Caco-2 (cell line): ENCODE data around the gene SHB. TPM values are rescaled to one million over a fixed set of nuclear protein-coding genes. Genes with fewer than 3 reads are reported as not detected.

Experiments used
- BruUV-seq: library from RNA; stranded (reverse); fragments of 400-500 nt; replicated peaks from 2 replicates; lab custom pipeline; 2021; lab: Mats Ljungman, UMichigan
- CTCF ChIA-PET: fragments of 300-600 bp; sonication (Branson Sonifier 250); formaldehyde crosslinking; loops from one replicate; lab custom pipeline; 2022; ENCODE audit warnings: antibody characterized with exemption; lab: Charles Lee
- POLR2A ChIA-PET: fragments of 300-600 bp; sonication (Branson Sonifier 250); formaldehyde crosslinking; loops from one replicate; lab custom pipeline; 2022; ENCODE audit warnings: antibody characterized with exemption; lab: Charles Lee
- DNase-seq, 2 experiments: peaks; one replicate each; pipeline versions ENCODE4 v3.0.0 to v3.0.0-alpha.2; 2020 to 2022
- H3K27me3 ChIP-seq: replicated peaks from 2 replicates; pipeline ENCODE4 v1.6.0; 2011; ENCODE audit warnings: low read length; ENCODE audit not compliant: control insufficient read depth, insufficient read depth
- H3K36me3 ChIP-seq: 2 replicates; pipeline ENCODE4 v1.5.1; 2011; ENCODE audit warnings: low read length; ENCODE audit not compliant: control insufficient read depth, insufficient read depth
- H3K4me1 ChIP-seq: fragments of 250-450 bp; sonication (Bioruptor Pico); 2 replicates; pipeline ENCODE4 v1.5.1; 2020; ENCODE audit warnings: mild to moderate bottlenecking
- H3K4me3 ChIP-seq: 2 replicates; pipeline ENCODE4 v1.5.1; 2011; ENCODE audit warnings: low read depth, mild to moderate bottlenecking, control low read depth, low read length
- H3K9me3 ChIP-seq: fragments of 250-450 bp; sonication (Bioruptor Pico); 2 replicates; pipeline ENCODE4 v1.5.1; 2020; ENCODE audit warnings: mild to moderate bottlenecking, moderate library complexity
- H3K27ac Mint-ChIP-seq: one replicate; pipeline ENCODE4 v1.8.0; 2022; ENCODE audit warnings: mixed read lengths; ENCODE audit not compliant: unreplicated experiment
- H3K27me3 Mint-ChIP-seq: one replicate; pipeline ENCODE4 v1.8.0; 2022; ENCODE audit warnings: mixed read lengths; ENCODE audit not compliant: insufficient read depth, unreplicated experiment
- H3K36me3 Mint-ChIP-seq: one replicate; pipeline ENCODE4 v1.8.0; 2022; ENCODE audit warnings: mild to moderate bottlenecking, mixed read lengths; ENCODE audit not compliant: insufficient read depth, unreplicated experiment
- H3K4me1 Mint-ChIP-seq: one replicate; pipeline ENCODE4 v1.8.0; 2022; ENCODE audit warnings: low read depth, mixed read lengths; ENCODE audit not compliant: unreplicated experiment
- H3K4me3 Mint-ChIP-seq: one replicate; pipeline ENCODE4 v1.8.0; 2022; ENCODE audit warnings: mild to moderate bottlenecking, moderate library complexity, mixed read lengths; ENCODE audit not compliant: unreplicated experiment
- H3K9me3 Mint-ChIP-seq: one replicate; pipeline ENCODE4 v1.8.0; 2022; ENCODE audit warnings: mixed read lengths; ENCODE audit not compliant: unreplicated experiment
- CTCF ChIP-seq, 2 experiments: fragments of 200-600 bp in 1 of 2; IDR thresholded peaks; 1 replicate in 1 of 2; 2 replicates in 1 of 2; pipeline versions ENCODE4 v1.5.1 to v1.8.0; 2011 to 2022; ENCODE audit warnings: antibody characterized with exemption in 1 of 2, control low read depth in 1 of 2, inconsistent platforms in 1 of 2, low read depth in 1 of 2, low read length in 1 of 2, mild to moderate bottlenecking in 1 of 2, moderate library complexity in 1 of 2; ENCODE audit not compliant: insufficient read depth in 1 of 2, severe bottlenecking in 1 of 2, unreplicated experiment in 1 of 2
- intact Hi-C: fragments of 100-400 bp; cut with micrococcal nuclease; formaldehyde crosslinking; loops from one replicate; pipeline ENCODE4 v1.10.0; 2022; ENCODE audit not compliant: unreplicated experiment
- total RNA-seq: library from RNA; stranded (reverse); gene quantifications from 2 replicates; pipeline ENCODE4 v1.2.3, GENCODE V29; 2022

SHB gene
- total RNA-seq, 1 experiment from 2014 or later: 18.3 TPM

- H3K27ac Mint-ChIP-seq: peak overlapping the region; percentile 90
- H3K4me3 ChIP-seq: no peak overlapping the region
Measured at GRCh38 chr9:37965116-37965515, 103.9 kb downstream of the SHB start.

GRCh38 chr9:37964740-37965081 is 104.3 kb downstream of the SHB start:
- no peak overlapping the region for H3K4me3 Mint-ChIP-seq
- peaks cover 65% of the 10 kb centered on the region for H3K4me1 ChIP-seq
- BruUV-seq: no TSS peak
- no peaks in the 10 kb centered on the region for H3K27me3 Mint-ChIP-seq
- POLR2A ChIA-PET: no interaction called here
- H3K9me3 Mint-ChIP-seq: no peaks in the 10 kb centered on the region
- no peak for DNase-seq
- H3K4me1 Mint-ChIP-seq: peaks cover 29% of the 10 kb centered on the region
- peak overlapping the region; percentile 90 for H3K27ac Mint-ChIP-seq
- peaks cover 34% of the 10 kb centered on the region for H3K36me3 Mint-ChIP-seq
- H3K36me3 ChIP-seq: no peaks in the 10 kb centered on the region; the same call in 1 of the 2 replicates
- CTCF ChIA-PET: no interaction called here
- no peaks in the 10 kb centered on the region for H3K9me3 ChIP-seq
- no peaks in the 10 kb centered on the region for H3K27me3 ChIP-seq
- H3K4me3 ChIP-seq: no peak overlapping the region
- no peak for TF ChIP-seq CTCF (IDR thresholded peaks at IDR 0.05; ENCODE audit: insufficient read depth in 1 of 2, low read depth in 1 of 2, low read length in 1 of 2, severe bottlenecking in 1 of 2, unreplicated experiment in 1 of 2)
- intact Hi-C loops: loop anchor here (2.0 kb wide), 1 partner anchor 14 kb away; no protein-coding TSS in a partner anchor

More at GRCh38 chr9:37965116-37965515, 103.9 kb downstream of the SHB start:
- ChIA-PET CTCF (interaction anchor here (2.5 kb wide), 1 partner anchor 51 kb away, joined by 10 read pairs; no protein-coding TSS in a partner anchor), POLR2A (no interaction called here)
- Histone ChIP-seq H3K27me3 (no peaks in the 10 kb centered on the region), H3K36me3 (no peaks in the 10 kb centered on the region; the same call in 1 of the 2 replicates), H3K9me3 (no peaks in the 10 kb centered on the region), H3K4me1 (peaks cover 69% of the 10 kb centered on the region)
- intact Hi-C loops: loop anchor here (2.0 kb wide), 1 partner anchor 14 kb away; no protein-coding TSS in a partner anchor
- no peaks in the 10 kb centered on the region for H3K9me3 Mint-ChIP-seq
- no peaks in the 10 kb centered on the region for H3K27me3 Mint-ChIP-seq
- no peak for TF ChIP-seq CTCF (IDR thresholded peaks at IDR 0.05; ENCODE audit: insufficient read depth in 1 of 2, low read depth in 1 of 2, low read length in 1 of 2, severe bottlenecking in 1 of 2, unreplicated experiment in 1 of 2)
- peaks cover 29% of the 10 kb centered on the region for H3K4me1 Mint-ChIP-seq
- peaks cover 34% of the 10 kb centered on the region for H3K36me3 Mint-ChIP-seq
- no peak overlapping the region for H3K4me3 Mint-ChIP-seq
- no TSS peak for BruUV-seq
- no peak for DNase-seq

DNA sequence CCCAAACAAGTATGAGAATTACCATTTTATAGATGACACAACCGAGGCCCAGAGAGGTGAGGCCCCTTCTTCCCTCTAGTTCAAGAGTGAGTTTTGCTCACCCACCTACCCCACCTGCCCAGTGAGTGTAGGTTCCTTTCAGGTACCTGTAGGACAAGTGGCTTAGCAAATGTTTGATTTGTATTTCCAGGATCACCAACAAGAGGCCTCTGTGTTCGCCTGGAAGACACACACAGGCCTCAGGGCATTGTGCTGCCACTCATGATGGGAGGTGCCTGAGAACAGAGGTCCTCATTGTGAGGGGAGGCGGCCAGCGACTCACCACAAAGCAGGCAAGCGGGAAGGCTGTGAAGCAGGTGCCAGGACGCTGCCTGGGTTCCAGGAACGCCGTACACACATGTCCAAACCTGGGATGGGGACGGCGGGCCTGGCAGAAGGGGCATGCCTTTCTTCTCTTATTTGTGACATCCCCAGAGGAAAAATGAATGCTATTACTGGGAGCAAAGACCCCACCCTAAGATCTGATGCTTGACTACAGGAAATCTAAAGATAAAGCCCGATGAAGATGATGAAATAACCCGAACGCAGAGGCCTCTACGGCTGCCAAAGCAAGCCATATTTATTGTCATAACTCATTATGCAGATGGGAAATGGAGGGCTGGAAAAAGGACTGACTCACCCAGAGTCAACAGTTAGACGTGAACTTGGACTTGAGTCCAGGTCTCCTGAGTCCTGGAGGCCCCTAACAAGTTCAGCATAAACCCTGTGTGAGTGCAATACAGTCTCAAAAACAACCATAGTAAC is 104.9 kb downstream of the SHB start:
- ChIA-PET POLR2A (no interaction called here), CTCF (no interaction called here)
- TSS peak; percentile 27 for BruUV-seq
- H3K27me3 Mint-ChIP-seq: no peaks in the 10 kb centered on the region
- H3K4me1 ChIP-seq: peaks cover 59% of the 10 kb centered on the region
- intact Hi-C loops: loop anchor here (2.0 kb wide), 1 partner anchor 13 kb away; no protein-coding TSS in a partner anchor
- no peaks in the 10 kb centered on the region for H3K9me3 ChIP-seq
- DNase-seq: peak; percentile 71 to 76
- H3K27me3 ChIP-seq: no peaks in the 10 kb centered on the region
- no peak overlapping the region for H3K4me3 ChIP-seq
- no peaks in the 10 kb centered on the region; the same call in 1 of the 2 replicates for H3K36me3 ChIP-seq
- peaks cover 34% of the 10 kb centered on the region for H3K36me3 Mint-ChIP-seq
- H3K27ac Mint-ChIP-seq: peak overlapping the region; percentile 90
- TF ChIP-seq CTCF (IDR thresholded peaks at IDR 0.05; ENCODE audit: insufficient read depth in 1 of 2, low read depth in 1 of 2, low read length in 1 of 2, severe bottlenecking in 1 of 2, unreplicated experiment in 1 of 2): no peak
- peaks cover 29% of the 10 kb centered on the region for H3K4me1 Mint-ChIP-seq
- H3K4me3 Mint-ChIP-seq: no peak overlapping the region
- no peaks in the 10 kb centered on the region for H3K9me3 Mint-ChIP-seq
